Mesenchymal stem cell (in vitro differentiated cells and primary cell): ENCODE measurements around the gene KIN.

ENCODE experiments used
- DNase-seq: peaks from one replicate; pipeline ENCODE4 v3.0.0-alpha.2; 2013
- H2AFZ ChIP-seq: one replicate; pipeline ENCODE4 v1.6.1; 2013; ENCODE audit warnings: low read depth, mild to moderate bottlenecking, control low read depth, inconsistent platforms, low read length, moderate library complexity
- H2AK5ac ChIP-seq: 2 replicates; pipeline ENCODE4 v1.6.1; 2013; ENCODE audit warnings: low read length, moderate library complexity, mild to moderate bottlenecking, inconsistent platforms; ENCODE audit not compliant: severe bottlenecking
- H2BK120ac ChIP-seq: one replicate; pipeline ENCODE4 v1.6.1; 2013; ENCODE audit warnings: low read depth, mild to moderate bottlenecking, inconsistent platforms, low read length, moderate library complexity
- H2BK12ac ChIP-seq, 2 experiments: one replicate each; pipeline ENCODE4 v1.6.1; 2013; ENCODE audit warnings: inconsistent platforms in 2 of 2, low read length in 2 of 2, mild to moderate bottlenecking in 2 of 2, moderate library complexity in 2 of 2, control low read depth in 1 of 2
- H2BK15ac ChIP-seq: one replicate; pipeline ENCODE4 v1.6.1; 2013; ENCODE audit warnings: mild to moderate bottlenecking, low read depth, inconsistent platforms; ENCODE audit not compliant: poor library complexity, severe bottlenecking
- H2BK5ac ChIP-seq: 2 replicates; pipeline ENCODE4 v1.6.1; 2013; ENCODE audit warnings: low read depth, mild to moderate bottlenecking, low read length, control low read depth, inconsistent platforms; ENCODE audit not compliant: poor library complexity, severe bottlenecking
- H3K14ac ChIP-seq, 2 experiments: one replicate each; pipeline ENCODE4 v1.6.1; 2013; ENCODE audit warnings: inconsistent platforms in 2 of 2, low read length in 2 of 2, control low read depth in 1 of 2, mild to moderate bottlenecking in 1 of 2, moderate library complexity in 1 of 2
- H3K18ac ChIP-seq, 2 experiments: one replicate each; pipeline ENCODE4 v1.6.1; 2013; ENCODE audit warnings: inconsistent platforms in 2 of 2, low read length in 2 of 2, control low read depth in 1 of 2, low read depth in 1 of 2, mild to moderate bottlenecking in 1 of 2
- H3K23ac ChIP-seq, 2 experiments: one replicate each; pipeline ENCODE4 v1.6.1; 2013; ENCODE audit warnings: inconsistent platforms in 2 of 2, low read length in 2 of 2, mild to moderate bottlenecking in 2 of 2, moderate library complexity in 2 of 2, control low read depth in 1 of 2
- H3K27ac ChIP-seq: 2 replicates; pipeline ENCODE4 v1.5.1; 2013; ENCODE audit warnings: mild to moderate bottlenecking, moderate library complexity, low read length, control low read depth, inconsistent platforms; ENCODE audit not compliant: poor library complexity, severe bottlenecking
- H3K27me3 ChIP-seq, 2 experiments: 2 replicates each; pipeline versions ENCODE4 v1.6.1 to v1.7.0; 2013; ENCODE audit warnings: low read length in 2 of 2, mild to moderate bottlenecking in 2 of 2, moderate library complexity in 2 of 2, control low read depth in 1 of 2, inconsistent platforms in 1 of 2; ENCODE audit not compliant: control insufficient read depth in 1 of 2, insufficient read depth in 1 of 2
- H3K36me3 ChIP-seq, 2 experiments: 2 replicates each; pipeline versions ENCODE4 v1.6.1 to v1.7.0; 2013; ENCODE audit warnings: low read length in 2 of 2, control low read depth in 1 of 2, inconsistent platforms in 1 of 2, low read depth in 1 of 2, mild to moderate bottlenecking in 1 of 2; ENCODE audit not compliant: insufficient read depth in 2 of 2, control insufficient read depth in 1 of 2
- H3K4ac ChIP-seq, 2 experiments: one replicate each; pipeline ENCODE4 v1.6.1; 2013; ENCODE audit warnings: inconsistent platforms in 2 of 2, low read length in 2 of 2, mild to moderate bottlenecking in 2 of 2, moderate library complexity in 2 of 2, control low read depth in 1 of 2, low read depth in 1 of 2
- H3K4me1 ChIP-seq: 2 replicates; pipeline ENCODE4 v1.6.1; 2013; ENCODE audit warnings: low read depth, low read length, control low read depth; ENCODE audit not compliant: control insufficient read depth, insufficient read depth
- H3K4me2 ChIP-seq: 2 replicates; pipeline ENCODE4 v1.6.1; 2013; ENCODE audit warnings: low read length, mild to moderate bottlenecking, inconsistent platforms; ENCODE audit not compliant: poor library complexity, severe bottlenecking
- H3K4me3 ChIP-seq, 2 experiments: 2 replicates each; pipeline versions ENCODE4 v1.5.1 to v1.7.0; 2013; ENCODE audit warnings: low read length in 2 of 2, mild to moderate bottlenecking in 2 of 2, control low read depth in 1 of 2, low read depth in 1 of 2; ENCODE audit not compliant: insufficient read depth in 1 of 2
- H3K79me1 ChIP-seq: replicated peaks from 2 replicates; pipeline ENCODE4 v1.6.1; 2013; ENCODE audit warnings: mild to moderate bottlenecking, control low read depth, low read length, inconsistent platforms; ENCODE audit not compliant: poor library complexity, severe bottlenecking
- H3K9ac ChIP-seq: 2 replicates; pipeline ENCODE4 v1.7.0; 2013; ENCODE audit warnings: mild to moderate bottlenecking, low read length, moderate library complexity
- H3K9me3 ChIP-seq: 2 replicates; pipeline ENCODE4 v1.7.0; 2013; ENCODE audit warnings: mild to moderate bottlenecking, low read length; ENCODE audit not compliant: control insufficient read depth
- H4K8ac ChIP-seq: one replicate; pipeline ENCODE4 v1.6.1; 2013; ENCODE audit warnings: inconsistent platforms, mild to moderate bottlenecking, low read length, moderate library complexity
- H4K91ac ChIP-seq: one replicate; pipeline ENCODE4 v1.6.1; 2013; ENCODE audit warnings: mild to moderate bottlenecking, low read length, inconsistent platforms
- WGBS: methylation state at CpG from one replicate; pipeline ENCODE4 v1.1.7; 2013; ENCODE audit warnings: mixed read lengths; 5-methylcytosine and 5-hydroxymethylcytosine counted together

Gene KIN

GRCh38 chr10:7797582-7797981 is 9.8 kb upstream of the KIN start:
- Histone ChIP-seq H3K4me3 (no peak overlapping the region), H4K91ac (no peak overlapping the region), H3K4me1 (peaks cover 3% of the 10 kb centered on the region), H3K9me3 (no peaks in the 10 kb centered on the region), H3K14ac (no peak overlapping the region), H3K9ac (peak overlapping the region; percentile 68), H3K23ac (no peak overlapping the region), H3K4ac (no peak overlapping the region), H3K4me2 (no peak overlapping the region), H2BK15ac (no peak overlapping the region), H2BK120ac (no peak overlapping the region), H2AK5ac (no peak overlapping the region), H2AFZ (no peak overlapping the region), H3K18ac (no peak overlapping the region), H2BK12ac (no peak overlapping the region), H2BK5ac (no peak overlapping the region), H3K36me3 (peaks cover 13 to 58% of the 10 kb centered on the region in 2 experiments), H3K27ac (peak overlapping the region; percentile 77), H4K8ac (no peak overlapping the region), H3K79me1 (peaks cover 5% of the 10 kb centered on the region), H3K27me3 (no peaks in the 10 kb centered on the region)
- DNase-seq = peak; percentile 92
- 2% methylated on average over 4 of the region's 6 CpGs for WGBS

DNA sequence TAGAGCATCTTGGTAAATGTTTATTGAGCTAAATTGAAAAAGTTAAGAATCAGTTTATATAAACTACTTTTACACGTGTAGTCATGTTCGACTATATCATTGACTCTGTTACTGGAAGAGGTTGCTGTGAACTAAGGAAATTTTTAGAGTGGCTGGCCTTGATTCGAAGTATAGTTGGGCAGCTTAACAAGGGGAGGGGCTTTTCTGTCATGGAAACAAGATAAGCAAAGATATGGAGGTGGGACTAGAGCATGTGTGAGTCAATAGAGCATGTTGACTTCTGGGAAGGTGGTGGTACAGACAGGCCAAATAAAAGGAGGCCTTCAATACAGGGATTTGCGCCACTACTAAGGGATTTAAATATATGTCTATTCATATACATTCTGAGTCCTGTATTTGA is 7.8 kb upstream of the KIN start:
- Histone ChIP-seq H2BK120ac (no peak overlapping the region), H4K91ac (no peak overlapping the region), H3K14ac (no peak overlapping the region), H2BK15ac (no peak overlapping the region), H4K8ac (no peak overlapping the region), H3K4me1 (peaks cover 3% of the 10 kb centered on the region), H2AFZ (no peak overlapping the region), H3K4me2 (no peak overlapping the region), H2AK5ac (no peak overlapping the region), H3K4me3 (no peak overlapping the region), H3K27me3 (no peaks in the 10 kb centered on the region), H3K23ac (no peak overlapping the region), H3K4ac (no peak overlapping the region), H3K27ac (no peak overlapping the region), H2BK5ac (no peak overlapping the region), H3K79me1 (peaks cover 3% of the 10 kb centered on the region), H2BK12ac (no peak overlapping the region), H3K18ac (no peak overlapping the region), H3K36me3 (peaks cover 8 to 55% of the 10 kb centered on the region in 2 experiments), H3K9ac (no peak overlapping the region), H3K9me3 (no peaks in the 10 kb centered on the region)
- WGBS = 93% methylated on average over 3 of the region's 4 CpGs
- peak; percentile 43 for DNase-seq

- no peak overlapping the region for H2AFZ ChIP-seq
- H3K18ac ChIP-seq = no peak overlapping the region
- 100% methylated on average over 2 of the region's 4 CpGs for WGBS
- H3K9ac ChIP-seq = peak overlapping the region; percentile 31
- no peak overlapping the region for H3K4me3 ChIP-seq
- no peak overlapping the region for H2BK5ac ChIP-seq
- no peak for DNase-seq
- H3K4me1 ChIP-seq = peaks cover 4% of the 10 kb centered on the region
- no peak overlapping the region for H2BK120ac ChIP-seq
- H3K27ac ChIP-seq = no peak overlapping the region
- peaks cover under 1% of the 10 kb centered on the region for H3K79me1 ChIP-seq
- no peak overlapping the region for H3K23ac ChIP-seq
- H4K8ac ChIP-seq = no peak overlapping the region
- H4K91ac ChIP-seq = no peak overlapping the region
- no peaks in the 10 kb centered on the region for H3K9me3 ChIP-seq
- H3K4ac ChIP-seq = no peak overlapping the region
- H3K27me3 ChIP-seq = no peaks in the 10 kb centered on the region
- H2BK15ac ChIP-seq = no peak overlapping the region
- no peak overlapping the region for H2AK5ac ChIP-seq
- H2BK12ac ChIP-seq = no peak overlapping the region
- H3K14ac ChIP-seq = no peak overlapping the region
- peaks cover 4 to 48% of the 10 kb centered on the region in 2 experiments for H3K36me3 ChIP-seq
- H3K4me2 ChIP-seq = no peak overlapping the region
Observed at GRCh38 chr10:7794251-7795026, 6.6 kb upstream of the KIN start.

- H4K91ac ChIP-seq = no peak overlapping the region
- no peak overlapping the region for H3K23ac ChIP-seq
- H3K4ac ChIP-seq = no peak overlapping the region
- no peak overlapping the region for H2AK5ac ChIP-seq
- peaks cover 5% of the 10 kb centered on the region for H3K4me1 ChIP-seq
- no peak overlapping the region for H3K4me2 ChIP-seq
- DNase-seq = no peak
- H2BK12ac ChIP-seq = no peak overlapping the region
- no peak overlapping the region for H2BK5ac ChIP-seq
- H3K9me3 ChIP-seq = no peaks in the 10 kb centered on the region
- H3K9ac ChIP-seq = no peak overlapping the region
- H3K36me3 ChIP-seq = peaks cover 0 to 32% of the 10 kb centered on the region in 2 experiments
- H3K4me3 ChIP-seq = no peak overlapping the region
- H2AFZ ChIP-seq = no peak overlapping the region
- H3K14ac ChIP-seq = no peak overlapping the region
- no peaks in the 10 kb centered on the region for H3K27me3 ChIP-seq
- no peaks in the 10 kb centered on the region for H3K79me1 ChIP-seq
- no peak overlapping the region for H3K18ac ChIP-seq
- H4K8ac ChIP-seq = no peak overlapping the region
- WGBS = 79% methylated on average over 1 of the region's 1 CpG
- no peak overlapping the region for H3K27ac ChIP-seq
- H2BK120ac ChIP-seq = no peak overlapping the region
- no peak overlapping the region for H2BK15ac ChIP-seq
Observed at GRCh38 chr10:7792541-7792940, 4.7 kb upstream of the KIN start.
